Heart left ventricle (tissue), 13 donors: ENCODE results near the gene EWSR1.

Source experiments
- POLR2A ChIP-seq, 2 donors: fragments of 450-650 bp; IDR thresholded peaks; one replicate each; pipeline ENCODE4 v1.6.1; 2017; ENCODE audit warnings: antibody characterized with exemption in 2 of 2, mild to moderate bottlenecking in 2 of 2, moderate library complexity in 2 of 2
- TF ChIP-seq, protein P1 (sequence below), 12 donors: fragments of 200-600 bp; sonication (generic) in 4 of 12; IDR thresholded peaks; one replicate each; pipeline versions ENCODE4 v1.5.0 to v1.8.0; 2018 to 2022; ENCODE audit warnings: antibody characterized with exemption in 12 of 12, mild to moderate bottlenecking in 5 of 12
- donor health status: ischemic (EF 13 %, LVEDD 7.1; RV severe dilation, severe dysfunction).
- donor health status: DM: no; HTN: yes; CAD: no.
- donor health status: DM: no; HTN: no; CAD: no.
- donor health status: ischemic (EF 25% LVEDD 6.9; RV normal size, moderate dysfunction).
- donor health status: ischemic (EF 25% LVEDD 5.7; RV mildly dilated, moderate dysfunction).
- donor health status: ischemic (EF 35%, LVEDD 5.7; RV mildly dilated, moderate dysfunction).
- donor health status: nonischemic (EF 11% LVEDD 7.7; RV severe dilation, severe dysfunction).
- donor health status: DM: yes; HTN: yes; CAD: no.
- donor health status: PGD.
- donor health status: ischemic (EF 29% LVEDD 5.4; RV normal size, mild dysfunction).
- donor health status: nonischemic (EF 23%, LVEDD 6.1; RV moderate dilation, normal function).

DNA sequence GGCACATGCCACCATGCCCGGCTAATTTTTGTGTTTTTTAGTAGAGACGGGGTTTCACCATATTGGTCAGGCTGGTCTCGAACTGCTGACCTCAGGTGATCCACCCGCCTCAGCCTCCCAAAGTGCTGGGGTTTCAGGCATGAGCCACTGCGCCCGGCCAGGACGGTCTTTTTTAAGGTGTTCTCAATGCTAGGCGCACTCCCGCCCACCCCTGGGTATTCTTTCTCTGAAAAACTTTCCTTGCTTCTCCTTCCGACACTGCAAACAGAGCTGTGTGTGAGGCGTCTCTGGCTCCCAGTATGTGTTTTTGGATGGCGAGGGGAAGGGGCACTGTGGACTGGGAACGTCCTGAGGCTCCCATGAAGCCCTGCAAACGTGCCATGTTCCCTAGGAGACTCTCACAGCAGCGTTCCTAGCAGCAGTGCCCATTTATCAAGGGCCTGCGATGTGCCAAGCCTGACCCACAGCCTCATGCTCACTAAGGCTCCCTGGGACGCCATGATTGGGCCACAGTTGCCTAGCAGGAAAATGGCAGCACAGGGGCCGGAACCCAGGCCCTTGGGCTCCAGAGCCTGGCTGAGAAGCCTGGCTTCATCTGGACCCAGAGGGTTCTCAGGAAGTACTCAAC, 49.9 kb downstream of the EWSR1 start:
- TF ChIP-seq, protein P1, sequence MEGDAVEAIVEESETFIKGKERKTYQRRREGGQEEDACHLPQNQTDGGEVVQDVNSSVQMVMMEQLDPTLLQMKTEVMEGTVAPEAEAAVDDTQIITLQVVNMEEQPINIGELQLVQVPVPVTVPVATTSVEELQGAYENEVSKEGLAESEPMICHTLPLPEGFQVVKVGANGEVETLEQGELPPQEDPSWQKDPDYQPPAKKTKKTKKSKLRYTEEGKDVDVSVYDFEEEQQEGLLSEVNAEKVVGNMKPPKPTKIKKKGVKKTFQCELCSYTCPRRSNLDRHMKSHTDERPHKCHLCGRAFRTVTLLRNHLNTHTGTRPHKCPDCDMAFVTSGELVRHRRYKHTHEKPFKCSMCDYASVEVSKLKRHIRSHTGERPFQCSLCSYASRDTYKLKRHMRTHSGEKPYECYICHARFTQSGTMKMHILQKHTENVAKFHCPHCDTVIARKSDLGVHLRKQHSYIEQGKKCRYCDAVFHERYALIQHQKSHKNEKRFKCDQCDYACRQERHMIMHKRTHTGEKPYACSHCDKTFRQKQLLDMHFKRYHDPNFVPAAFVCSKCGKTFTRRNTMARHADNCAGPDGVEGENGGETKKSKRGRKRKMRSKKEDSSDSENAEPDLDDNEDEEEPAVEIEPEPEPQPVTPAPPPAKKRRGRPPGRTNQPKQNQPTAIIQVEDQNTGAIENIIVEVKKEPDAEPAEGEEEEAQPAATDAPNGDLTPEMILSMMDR (IDR thresholded peaks at IDR 0.05): no peak
- no peak for TF ChIP-seq POLR2A (IDR thresholded peaks at IDR 0.05)
